Glomerular endothelial cell (primary cell): ENCODE results near the gene HIC2. TPM values are rescaled to one million over a fixed set of nuclear protein-coding genes. Genes with fewer than 3 reads are reported as not detected.
"Not testable (repeated sequence)": the region's sequence is repeated elsewhere in the genome, so short reads cannot be mapped to it uniquely, and the experiment has no call there.

ENCODE experiments used
- DNase-seq: peaks from one replicate; pipeline ENCODE4 v3.0.0-alpha.2; 2011; ENCODE audit warnings: low read depth, low spot score; ENCODE audit errors: extremely low read depth
- total RNA-seq: library from RNA; depleted of rRNA; stranded (reverse); fragments of >200 nt; gene quantifications from 2 replicates; pipeline ENCODE4 v1.2.3, GENCODE V29; 2015

HIC2 gene
- total RNA-seq, 1 donor from 2014 or later = 6.2 TPM

DNA sequence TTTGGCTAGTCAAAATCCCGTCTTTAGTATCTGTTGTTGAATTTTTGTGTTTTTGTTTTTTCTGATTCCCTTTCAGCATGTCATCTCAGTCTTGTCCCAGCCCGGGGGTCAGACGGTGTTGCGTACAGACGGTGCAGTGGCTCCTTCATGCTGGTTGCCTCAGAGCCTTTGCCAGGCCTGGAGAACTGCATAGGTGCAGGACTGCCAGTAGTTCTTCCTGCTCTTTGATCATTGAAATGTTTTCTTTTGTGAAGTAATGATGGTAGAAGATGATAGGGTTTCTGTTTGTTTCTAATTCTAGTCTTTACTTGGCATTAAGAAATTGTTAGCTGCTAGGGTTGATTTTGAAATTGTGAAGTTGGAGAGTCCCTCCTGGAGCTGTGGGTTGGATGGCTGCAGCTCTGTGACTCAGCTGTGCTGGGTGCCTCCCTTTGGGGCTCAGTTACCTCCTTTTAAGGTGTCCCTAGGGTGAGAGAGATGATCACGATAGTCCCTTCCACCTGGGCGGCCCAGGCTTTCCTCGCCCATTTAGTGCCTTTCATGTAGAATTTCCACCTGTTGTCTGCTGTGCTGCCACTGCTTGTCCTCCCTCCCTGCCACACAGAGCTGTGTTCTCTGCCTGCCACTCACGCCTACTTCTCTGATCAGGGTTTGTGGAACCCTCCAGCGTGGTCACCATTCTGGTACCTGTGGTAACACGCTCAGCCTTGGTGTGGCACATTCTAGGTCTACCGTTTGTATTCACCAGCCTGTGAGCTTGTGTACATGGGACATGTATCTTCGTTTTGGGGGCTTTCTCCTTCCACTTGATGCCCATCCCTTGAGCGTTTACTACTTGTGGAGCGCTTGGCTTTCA is 17.4 kb downstream of the HIC2 start:
- not testable (repeated sequence) for DNase-seq

DNA sequence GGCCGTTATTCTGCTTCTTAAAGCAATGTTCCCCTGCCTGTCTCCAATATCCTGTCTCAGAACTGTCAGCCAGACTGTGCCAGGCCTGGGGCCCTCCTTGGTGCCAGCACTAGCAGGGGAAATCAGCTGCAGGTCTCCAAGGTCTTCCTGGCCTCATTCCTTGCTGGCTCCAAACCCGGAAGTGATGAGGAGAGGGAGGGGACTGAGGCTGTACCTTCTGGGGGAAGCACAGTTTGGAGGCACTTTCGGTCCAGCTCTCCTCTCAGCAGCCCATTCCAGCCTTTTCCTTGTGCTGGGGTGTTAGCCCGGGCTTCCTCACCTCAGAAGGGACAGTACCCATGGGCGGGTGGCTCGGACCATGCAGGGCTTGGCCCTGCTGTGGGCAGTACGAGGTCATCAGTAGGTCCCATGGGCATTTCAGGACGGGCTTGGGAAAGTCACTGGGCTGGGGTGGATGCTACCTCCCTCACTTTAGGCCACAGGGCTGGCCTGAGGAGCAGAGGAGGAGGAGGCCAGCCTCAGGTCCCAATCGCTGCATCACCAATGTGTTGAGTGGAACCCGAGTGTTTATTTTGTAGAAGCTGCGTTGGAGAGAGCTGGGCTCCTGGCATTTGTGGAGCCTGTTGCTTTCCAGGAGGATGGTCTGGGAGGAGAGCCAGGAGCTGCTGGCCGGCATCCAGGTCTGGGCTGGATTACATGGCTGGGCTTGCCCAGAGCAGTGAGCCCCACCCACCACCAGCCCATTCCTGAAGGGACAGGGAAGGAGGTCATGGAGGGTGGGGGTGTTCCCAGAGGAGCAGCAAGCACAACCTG is 19.0 kb downstream of the HIC2 start:
- DNase-seq = not testable (repeated sequence)

DNA sequence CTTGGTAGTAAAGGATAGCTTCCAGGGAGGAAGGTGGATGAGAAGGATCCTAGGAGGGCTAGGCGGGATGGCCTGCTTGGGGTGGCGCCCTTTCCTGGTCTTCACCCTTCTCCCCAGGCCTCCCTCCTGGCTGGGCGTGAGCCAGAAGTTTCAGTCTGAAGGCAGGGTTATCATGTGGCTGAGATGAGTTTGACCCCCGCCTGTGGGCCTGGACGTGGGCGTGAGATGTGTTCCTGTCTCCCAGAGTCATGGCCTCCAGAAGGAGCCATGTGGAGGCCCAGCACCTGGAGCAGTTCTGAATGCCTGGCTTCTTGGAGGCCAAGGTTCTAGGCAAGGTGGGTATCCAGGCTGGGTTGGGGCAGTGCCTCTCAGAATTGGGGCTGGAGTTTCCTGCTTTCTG is 20.8 kb downstream of the HIC2 start:
- not testable (repeated sequence) for DNase-seq

DNA sequence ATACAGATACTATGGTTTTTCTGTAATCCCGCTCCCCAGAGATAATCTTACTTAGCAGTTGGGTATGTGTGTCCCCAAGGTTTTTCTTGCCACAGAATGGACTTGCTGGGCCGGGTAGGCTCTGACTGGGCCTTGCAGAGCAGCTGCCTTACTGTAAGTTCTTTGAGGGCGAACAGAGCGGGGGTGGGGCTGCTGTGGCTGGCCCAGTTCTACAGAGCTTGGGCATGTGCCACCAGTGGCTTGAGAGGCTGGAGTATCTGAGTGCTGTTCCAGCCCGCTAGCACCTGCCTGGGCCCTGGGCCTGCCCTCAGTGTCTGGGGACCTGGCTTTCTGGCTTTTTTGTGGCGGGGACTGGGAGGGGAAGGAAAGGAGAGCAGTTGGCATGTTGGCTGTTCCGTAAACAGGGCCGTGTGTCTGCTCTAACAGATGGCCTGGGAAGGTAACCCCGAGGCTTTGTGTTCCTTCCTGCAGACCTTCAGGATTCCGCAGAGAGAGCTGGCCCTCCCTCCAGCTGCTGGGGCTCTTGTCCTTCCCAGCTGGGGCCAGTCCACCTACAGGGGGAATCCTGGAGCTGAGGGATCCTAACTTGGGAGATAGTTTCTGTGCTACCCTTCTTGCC is 23.0 kb downstream of the HIC2 start:
- DNase-seq = not testable (repeated sequence)

DNA sequence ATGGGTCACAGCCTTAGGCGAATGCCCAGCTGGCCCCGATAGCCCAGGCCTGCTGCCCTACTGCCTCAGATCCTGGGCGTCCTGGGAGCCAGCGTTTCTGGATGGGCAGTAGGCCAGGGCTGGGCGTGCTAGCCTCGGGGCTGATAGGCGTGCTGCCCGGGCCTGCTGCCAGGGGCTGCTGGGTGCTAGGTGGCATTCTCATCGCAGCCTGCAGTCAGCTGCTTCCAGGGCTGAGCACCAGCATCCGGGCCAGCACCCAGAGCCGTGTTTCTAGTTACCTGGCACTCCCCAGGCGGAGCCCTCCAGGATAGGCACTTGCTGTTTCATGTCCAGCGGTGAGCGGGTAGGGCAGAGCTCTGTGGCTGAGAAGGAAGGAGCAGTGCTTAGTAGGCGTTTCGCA is 23.5 kb downstream of the HIC2 start:
- DNase-seq = not testable (repeated sequence)

DNA sequence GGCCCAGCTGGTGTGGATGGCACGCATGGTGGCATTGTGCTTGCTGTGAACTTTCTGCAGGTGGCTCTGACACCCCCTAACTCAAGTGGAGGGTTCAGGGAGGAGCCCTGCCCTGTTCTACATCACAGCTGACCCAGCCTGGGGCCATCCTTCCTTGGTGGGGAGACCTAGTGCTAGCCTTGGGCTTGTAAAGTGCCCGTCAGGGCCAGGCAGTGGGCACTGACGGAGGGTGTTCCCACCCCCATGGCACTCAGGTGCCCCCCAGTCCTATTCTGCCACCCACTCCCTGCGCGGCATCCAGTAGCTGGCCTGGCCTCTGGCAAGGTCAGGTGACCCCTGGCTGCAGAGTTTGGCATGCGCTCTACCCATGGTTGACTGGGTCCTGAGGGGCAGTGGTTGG is 24.0 kb downstream of the HIC2 start:
- DNase-seq = not testable (repeated sequence)

DNA sequence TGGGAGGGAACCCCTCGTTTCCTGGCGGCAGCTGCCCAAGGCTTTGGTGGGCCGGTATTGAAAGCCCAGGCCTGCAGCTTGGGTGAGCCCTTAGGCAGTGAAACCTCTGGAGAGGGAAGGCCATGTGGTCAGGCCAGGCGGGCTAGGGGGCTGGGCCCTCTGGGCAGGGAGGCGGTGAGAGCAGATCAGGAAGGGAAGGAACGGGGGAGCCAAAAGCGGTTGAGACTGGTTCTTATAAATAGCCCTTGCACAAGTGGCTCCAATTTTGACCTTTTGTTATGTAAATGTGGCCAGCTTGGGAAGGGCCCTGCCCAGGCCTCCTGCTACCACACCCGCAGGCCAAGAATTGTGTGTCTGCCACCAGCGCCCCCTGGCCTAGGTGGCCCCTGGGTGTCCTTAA is 25.0 kb downstream of the HIC2 start:
- not testable (repeated sequence) for DNase-seq

DNA sequence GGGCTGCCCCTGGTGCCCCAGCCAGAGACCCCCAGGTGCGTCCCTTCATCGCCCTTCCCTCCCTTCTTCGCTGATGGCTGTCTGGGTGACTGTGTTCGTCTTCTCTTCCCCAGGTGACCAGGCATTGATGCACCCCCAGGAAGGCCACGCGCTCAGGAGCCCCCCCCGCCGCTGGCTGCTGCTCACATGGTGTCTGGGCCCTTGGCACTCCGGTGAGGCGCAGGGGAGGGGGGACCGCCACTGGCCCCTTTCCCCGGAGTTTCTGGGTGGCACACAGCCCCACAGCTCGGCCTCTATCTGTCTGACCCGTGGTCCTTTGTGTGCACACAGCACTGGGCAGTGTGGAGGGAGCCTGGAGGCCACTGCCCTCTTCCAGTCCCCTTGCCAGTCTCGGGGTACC is 25.5 kb downstream of the HIC2 start:
- not testable (repeated sequence) for DNase-seq

DNA sequence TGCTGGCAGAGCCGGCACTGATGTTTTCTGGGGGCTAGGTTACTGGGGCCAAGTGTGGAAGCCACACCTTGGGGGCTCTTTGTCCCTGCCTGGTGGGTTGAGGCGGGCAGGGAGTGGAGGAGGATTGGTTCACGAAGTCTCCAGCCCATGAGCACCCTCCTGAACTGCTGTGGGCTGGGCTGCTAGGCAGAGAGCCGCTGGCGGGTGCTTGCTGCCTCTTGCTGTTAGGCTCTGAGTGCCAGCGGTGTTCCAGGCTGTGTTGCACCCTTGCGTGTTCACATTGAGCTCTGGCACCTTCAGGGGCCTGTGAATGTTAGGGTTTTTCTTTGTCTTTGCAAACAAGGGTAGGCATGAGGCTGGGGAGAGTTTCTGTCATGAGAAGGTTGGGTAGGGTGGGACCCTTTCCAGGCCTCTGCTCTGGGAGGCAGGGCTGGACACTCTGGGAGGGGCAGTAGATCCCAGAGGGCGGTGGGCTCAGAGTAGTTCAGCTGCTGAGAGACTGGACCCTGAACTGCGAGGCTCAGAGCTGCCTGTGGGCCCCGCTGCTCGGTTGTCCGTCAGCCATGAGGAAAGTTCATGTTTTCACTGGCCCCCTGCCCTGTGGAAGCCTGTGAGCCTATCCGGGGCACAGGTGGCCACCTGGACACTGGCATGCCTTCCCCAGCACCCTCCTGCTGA is 26.0 kb downstream of the HIC2 start:
- no peak for DNase-seq

DNA sequence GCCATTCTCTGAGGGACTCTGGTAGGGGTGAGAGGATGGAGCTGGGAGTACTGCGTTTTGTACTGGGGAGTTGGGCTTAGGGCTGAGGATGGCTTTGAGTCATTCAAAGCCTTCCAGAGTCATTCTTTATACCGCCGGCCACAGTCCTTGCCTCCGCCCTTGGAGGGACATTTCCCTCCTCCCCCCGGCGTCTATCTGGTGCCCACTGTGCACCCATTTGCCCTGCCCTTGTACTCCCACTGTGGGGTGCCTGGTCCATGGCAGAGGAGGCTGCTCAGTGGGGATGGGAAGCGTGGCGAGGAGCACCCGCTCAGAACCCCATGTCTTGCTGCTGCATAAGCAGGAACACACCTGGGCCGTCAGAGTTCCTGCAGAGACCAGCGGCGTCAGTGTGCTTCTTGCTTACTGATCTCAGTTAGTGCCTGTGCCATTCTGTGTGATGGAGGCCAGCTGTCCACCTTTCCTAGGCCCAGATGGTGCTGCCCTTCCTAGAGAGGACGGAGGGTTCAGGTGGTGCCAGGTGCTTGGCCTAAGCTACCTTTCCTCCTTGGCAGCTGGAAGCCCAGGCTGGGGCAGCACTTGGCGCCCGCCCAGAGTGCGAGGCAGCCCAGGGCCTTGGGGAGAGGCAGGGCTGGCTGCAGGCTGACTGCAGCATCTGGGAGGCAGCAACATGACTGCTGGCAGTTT is 26.7 kb downstream of the HIC2 start:
- no peak for DNase-seq

DNA sequence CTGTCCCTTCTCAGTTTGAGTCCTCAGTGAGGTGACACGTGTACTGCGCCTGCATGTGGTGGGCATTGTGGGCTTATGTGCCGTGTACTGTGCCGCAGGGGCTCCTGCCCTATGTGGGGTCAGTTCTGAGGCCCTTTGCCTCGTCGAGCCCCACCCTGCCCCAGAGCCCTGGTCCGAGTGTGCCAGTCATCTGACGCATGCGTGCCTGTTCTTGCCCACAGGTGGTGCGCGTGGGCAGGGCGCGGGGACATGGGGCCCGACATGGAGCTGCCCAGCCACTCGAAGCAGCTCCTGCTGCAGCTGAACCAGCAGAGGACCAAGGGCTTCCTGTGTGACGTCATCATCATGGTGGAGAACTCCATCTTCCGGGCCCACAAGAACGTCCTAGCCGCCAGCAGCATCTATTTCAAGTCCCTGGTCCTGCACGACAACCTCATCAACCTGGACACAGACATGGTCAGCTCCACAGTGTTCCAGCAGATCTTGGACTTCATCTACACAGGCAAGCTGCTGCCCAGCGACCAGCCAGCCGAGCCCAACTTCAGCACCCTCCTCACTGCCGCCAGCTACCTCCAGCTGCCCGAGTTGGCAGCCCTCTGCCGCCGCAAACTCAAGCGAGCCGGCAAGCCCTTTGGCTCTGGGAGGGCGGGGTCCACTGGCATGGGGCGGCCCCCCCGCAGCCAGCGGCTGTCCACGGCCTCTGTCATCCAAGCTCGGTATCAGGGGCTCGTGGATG is 27.7 kb downstream of the HIC2 start:
- DNase-seq = no peak

DNA sequence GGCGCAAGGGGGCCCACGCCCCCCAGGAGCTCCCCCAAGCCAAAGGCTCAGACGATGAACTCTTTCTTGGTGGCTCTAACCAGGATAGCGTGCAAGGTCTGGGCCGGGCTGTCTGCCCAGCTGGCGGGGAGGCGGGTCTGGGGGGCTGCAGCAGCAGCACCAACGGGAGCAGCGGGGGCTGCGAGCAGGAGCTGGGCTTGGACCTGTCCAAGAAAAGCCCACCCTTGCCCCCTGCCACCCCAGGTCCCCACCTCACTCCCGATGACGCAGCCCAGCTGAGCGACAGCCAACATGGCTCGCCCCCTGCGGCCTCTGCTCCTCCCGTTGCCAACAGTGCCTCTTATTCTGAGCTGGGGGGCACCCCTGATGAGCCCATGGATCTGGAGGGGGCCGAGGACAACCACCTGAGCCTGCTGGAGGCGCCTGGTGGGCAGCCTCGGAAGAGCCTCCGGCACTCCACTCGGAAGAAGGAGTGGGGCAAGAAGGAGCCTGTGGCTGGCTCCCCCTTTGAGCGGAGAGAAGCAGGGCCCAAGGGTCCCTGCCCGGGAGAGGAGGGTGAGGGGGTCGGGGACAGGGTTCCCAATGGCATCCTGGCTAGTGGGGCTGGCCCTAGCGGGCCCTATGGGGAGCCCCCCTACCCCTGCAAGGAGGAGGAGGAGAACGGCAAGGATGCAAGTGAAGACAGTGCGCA is 28.4 kb downstream of the HIC2 start:
- DNase-seq = no peak

DNA sequence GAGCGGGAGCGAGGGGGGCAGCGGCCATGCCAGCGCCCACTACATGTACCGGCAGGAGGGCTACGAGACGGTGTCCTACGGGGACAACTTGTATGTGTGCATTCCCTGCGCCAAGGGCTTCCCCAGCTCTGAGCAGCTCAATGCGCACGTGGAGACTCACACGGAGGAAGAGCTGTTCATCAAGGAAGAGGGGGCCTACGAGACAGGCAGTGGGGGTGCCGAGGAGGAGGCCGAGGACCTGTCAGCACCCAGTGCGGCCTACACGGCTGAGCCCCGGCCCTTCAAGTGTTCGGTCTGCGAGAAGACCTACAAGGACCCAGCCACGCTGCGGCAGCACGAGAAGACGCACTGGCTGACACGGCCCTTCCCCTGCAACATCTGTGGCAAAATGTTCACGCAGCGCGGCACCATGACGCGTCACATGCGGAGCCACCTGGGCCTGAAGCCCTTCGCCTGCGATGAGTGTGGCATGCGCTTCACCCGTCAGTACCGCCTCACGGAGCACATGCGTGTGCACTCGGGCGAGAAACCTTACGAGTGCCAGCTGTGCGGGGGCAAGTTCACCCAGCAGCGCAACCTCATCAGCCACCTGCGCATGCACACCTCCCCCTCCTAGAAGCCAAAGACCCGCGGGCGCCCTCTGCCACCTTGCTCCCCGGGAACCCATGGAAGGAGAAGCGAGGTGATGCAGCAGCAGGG is 29.1 kb downstream of the HIC2 start:
- no peak for DNase-seq

DNA sequence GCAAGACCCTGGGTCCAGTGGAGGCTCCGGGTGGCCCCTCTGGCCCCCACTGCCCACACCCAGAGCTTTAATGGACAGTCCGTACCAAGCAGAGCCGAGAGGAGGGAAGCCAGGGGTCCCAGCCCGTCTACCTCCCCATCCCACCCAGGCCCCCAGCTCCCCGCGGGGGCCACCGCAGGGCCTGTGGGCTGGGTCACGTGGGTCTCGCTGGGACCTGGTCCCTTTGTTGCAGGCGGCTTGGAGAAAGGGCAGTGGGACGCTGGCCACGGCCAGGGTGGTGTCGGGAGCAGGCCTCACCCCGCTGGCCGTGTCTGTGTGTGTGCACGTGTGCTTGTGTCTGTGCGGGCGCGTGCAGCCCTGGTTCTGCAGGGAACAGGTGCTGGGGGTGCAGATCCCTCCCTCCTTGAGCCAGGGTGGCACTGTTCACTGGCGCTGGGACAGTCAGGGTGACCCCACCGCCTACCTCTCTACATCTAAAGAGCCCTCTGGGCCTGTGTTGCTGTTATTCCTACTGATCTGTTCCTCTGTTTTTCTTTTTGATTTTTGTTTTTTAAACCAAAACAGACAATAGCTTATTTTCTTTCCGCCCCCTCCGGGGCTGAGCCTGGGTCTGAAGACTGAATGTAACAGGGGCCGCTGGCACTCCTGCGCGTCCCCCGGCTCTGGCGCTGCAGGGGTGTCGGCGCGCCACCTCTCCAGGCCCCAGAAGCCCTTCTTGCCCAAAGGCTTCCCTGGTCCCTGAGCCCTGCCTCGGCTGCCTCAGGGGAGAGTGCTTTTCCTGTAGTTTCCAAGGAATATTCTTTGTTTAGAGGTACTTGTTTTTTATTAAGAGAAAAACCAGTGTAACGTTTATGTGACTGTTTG is 29.9 kb downstream of the HIC2 start:
- no peak for DNase-seq

DNA sequence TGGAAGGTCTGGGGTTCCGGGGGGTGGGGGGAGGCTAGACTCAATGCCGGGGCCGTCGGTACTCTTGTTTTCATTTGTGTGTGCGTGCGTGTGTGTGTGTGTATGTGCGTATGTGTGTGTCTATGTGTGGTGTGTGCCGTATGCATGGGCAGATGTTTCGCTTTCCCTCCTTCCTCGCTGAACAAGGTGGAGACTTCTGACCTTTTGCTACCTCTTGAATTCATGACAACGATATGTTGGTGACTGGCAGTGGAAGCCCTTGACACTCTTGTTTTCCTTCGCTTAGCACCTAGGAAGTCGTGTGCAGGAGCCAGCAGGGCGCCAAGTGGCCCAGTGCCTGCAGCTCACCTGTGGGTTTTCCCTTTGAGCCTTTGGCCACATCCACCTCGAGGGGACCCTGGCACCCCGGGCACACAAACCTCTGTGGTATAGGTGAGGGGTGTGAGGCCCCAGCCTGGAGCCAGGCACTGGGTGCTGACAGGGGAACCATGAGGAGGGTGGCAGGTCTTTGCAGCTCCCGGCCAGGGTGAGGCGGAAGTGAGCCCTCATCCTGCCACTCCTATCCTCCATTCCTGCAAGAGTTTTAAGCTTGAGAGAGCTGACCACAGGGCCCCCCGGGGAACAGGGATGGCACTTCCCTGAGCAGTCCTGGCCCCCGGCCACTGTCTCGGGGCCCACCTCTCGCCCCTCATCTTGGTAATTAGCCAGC is 30.7 kb downstream of the HIC2 start:
- DNase-seq = no peak

DNA sequence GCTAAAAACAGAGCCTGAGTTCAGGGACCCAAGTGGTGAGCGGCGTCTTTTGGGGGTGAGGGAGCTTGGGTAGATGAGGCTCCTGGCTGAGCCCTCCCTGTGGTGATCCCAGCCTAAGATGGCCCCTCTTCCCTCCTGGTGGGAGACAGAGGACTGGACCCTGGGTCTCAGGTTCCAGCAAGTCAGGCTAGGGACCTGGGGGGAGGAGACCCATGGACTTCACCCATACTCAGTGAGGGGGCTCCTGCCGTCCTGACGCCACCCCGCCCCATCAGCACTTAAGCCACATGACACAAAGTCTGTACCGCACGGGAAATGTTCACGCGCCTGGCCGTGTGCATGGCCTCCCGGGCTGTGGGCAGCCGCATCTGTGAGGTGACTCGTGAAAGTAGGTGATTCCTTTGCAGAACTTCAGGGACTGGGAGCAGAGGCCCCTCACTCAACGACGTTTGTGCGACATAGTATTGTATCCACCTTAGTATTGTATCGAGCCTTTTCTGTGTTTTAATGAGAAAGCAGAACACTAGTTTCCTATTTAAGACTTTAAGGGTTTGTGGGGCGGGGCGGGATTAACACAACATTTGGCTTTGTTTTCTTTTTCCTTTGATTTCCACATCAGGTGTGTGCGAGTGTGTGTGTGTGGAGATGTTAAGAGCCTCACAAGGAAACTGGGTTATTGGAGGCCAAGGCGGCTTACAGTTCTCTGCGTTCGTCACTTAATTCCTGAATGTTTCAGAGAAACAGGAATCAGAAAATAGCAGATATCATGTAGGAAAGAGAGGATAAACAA is 31.7 kb downstream of the HIC2 start:
- DNase-seq = no peak
